T-helper 2 cell (primary cell): Measurements from ENCODE around the gene PTPRK.
"Not testable (repeated sequence)": the region's sequence is repeated elsewhere in the genome, so short reads cannot be mapped to it uniquely, and the experiment has no call there.

Experiments used
- DNase-seq, 5 experiments: peaks; one replicate each; pipeline versions ENCODE4 v3.0.0 to v3.0.0-alpha.2; 2012 to 2022

PTPRK gene

DNA sequence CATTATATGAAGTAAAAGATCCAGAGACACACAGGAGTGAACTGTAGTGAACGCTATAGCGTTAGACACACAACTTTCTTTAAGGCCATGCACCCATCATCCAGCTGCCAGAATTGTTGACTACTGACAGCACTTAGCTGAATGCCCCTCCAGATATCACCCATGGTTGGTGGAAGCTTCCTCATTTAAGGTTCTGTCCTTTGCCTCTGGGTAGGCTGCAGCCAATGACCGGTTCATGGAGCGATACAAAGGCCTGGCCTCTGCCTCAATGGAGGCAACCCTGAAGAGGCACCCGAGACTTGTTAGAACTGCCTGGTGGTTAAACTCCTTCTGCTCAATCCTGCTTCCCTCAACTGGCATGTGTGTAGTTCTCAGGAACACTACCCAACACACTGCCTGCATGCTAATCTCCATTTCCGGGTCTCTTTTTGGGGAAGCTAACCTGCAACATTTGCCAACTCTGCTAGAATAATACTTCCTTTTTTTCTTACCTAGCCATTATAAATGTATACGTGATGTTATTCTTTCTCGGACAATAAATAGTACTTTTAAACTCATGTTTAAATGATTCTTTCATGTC is 569.7 kb downstream of the PTPRK start:
- DNase-seq: peak in 1 of 5 experiments; percentile 63

DNA sequence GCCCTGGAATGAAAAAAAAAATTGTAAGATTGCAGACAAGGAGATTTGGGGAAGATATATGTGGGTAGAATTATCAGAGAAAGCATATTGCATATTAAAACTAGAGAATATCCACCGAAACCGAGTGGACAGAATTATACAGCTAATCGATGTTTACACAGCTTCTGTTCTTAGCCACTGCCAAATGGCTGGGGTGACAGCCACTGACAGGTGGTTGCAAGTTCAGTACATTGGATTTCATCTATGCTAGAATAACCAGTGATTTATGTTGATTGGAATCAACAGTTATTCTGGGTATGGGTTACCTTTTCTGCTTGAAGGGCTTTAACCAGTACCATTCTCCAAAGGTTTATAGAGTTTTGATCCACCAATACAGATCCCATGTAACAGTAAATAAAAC is 571.1 kb downstream of the PTPRK start:
- no peak for DNase-seq

DNA sequence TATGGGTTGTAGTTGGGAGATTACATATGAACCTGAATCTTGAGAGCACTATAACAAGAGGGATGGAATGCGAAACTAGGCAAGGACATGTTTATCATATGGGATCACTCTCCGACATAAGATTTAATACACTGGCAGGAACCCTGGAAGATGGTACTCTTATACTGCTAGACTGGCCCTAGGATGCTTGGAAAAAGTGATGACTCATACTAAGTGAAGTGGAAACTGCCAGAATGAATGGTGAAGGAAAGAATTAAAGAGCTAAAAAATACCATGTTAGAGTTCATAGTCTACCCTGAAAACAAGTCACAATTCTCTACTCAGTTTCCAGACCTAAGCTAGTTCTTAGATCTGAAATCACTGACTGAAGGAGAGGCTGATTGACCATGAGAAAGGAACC is 574.0 kb downstream of the PTPRK start:
- DNase-seq: no peak

DNA sequence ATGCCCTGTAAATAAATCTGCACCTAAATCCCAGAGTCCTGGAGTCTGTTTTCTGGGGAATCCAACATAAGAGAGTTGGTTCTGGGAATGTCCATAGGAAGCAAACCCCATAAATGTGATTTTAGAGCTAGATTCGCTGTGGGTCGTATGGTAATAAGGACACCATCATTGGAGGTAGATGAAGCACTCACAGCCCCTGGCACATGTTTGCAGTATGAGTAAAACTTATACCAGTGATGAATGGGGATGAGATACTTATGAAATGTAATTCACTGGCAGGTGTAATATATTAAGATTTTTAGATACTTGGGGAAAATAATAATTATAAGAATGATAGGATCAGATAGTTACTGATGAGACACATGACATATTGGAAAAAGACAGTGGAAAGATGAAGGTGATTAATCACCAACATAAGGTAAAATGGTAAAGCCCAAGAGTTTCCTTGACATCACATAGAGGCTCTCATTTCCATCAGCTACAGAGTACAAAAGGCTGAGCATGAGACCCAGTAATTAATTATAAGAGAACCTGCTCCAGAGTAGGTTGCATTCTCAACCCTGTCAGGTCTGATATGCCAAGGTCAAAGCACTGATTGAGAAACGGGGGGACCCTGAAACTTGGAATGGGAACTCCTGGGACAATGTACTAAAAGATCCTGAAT is 574.8 kb downstream of the PTPRK start:
- DNase-seq: no peak

DNA sequence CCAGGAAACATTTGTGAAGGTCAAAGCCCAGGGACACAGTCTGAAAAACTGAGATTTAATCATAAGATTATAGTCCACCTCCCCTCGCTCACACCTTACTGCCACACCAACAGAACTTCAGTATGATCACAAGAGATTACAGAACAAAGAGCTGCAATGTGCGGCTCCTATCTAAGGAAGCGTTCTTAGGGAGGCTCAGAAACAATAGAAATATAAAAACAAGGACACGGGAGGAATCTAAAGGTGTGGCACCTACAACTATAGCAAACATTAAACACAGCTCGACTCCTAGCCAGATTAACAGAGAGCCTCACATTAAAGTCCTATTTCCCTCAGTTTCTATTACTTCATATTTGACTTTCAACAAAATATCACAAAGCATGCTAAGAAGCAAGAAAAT is 579.2 kb downstream of the PTPRK start:
- no peak for DNase-seq

DNA sequence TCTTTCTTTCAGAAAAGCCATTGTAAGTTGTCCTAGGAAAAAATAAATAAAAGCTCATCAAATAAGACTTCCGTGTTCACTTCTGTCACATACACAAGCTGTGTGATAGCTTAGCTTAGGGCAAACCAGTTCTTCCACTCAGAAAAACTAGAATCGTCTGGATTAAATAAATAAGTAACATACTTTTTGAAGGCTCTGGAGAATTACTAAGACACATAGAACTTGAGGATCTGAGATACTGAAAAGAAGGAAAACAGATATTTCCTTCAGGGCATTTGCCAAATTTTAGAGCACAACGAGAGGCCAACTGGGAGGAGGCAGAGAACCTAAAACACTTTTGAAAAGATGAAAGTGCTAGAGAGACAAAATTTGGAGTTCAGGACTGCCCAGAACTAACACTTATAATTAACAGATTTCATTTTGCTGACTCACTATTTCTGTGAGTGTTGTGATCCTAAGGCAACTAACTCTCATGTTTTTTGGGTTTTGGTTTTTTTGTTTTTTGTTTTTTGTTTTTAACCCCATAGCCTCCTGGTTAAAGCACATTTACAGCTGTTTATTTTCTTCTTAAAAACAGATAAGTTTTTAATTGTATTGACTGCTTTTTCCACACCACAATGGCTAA is 580.8 kb downstream of the PTPRK start:
- no peak for DNase-seq

DNA sequence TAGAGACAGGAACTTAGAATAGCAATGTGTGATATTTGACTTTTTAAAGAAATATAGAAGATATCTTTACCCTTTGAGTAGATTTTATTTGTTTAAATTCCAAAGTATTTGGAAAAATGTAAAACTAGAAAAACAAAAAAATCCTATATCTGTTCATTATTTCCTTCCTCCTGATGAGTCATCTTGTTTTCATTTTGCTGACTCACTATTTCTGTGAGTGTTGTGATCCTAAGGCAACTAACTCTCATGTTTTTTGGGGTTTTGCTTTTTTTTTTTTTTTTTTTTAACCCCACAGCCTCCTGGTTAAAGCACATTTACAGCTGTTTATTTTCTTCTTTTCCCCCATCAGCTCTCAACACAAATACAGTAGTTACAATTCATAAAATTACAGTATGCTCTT is 581.7 kb downstream of the PTPRK start:
- DNase-seq: peak in 1 of 5 experiments; percentile 77

DNA sequence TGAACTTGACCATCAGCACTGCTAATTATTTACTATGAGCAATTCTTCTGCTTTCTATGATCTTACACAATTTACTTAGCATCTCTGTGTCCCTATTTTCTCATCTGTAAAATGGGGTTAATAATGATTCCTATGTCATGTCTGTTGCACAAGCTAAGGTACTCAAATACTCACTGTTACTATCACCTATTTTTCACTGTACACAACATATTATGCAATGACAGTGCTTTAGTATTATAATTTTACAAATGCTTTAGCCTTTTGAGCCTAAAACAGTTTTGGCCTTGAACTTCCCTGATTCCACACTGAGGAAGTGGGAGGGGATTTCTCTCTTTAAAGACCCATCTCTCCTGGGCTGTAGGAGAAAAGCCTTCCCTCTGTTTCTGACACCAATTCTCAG is 582.7 kb downstream of the PTPRK start:
- no peak for DNase-seq

DNA sequence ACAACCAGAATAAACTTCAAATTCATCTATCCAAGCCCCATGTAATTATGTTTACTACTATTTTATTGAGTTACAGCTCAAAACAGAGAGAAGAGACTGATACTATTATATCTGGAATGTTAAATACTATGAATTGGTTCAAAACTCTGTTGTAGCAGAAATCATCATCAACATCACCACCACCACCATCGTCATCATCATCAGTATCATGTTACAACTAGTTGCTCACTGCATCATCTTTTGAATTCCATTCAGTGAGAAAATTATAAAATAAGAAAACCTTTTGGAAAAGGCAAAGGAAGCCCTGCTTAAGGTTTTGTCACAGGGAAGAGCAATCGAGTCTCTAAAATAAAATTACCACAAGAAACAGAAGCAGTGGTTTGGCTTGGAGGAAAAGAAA is 583.3 kb downstream of the PTPRK start:
- no peak for DNase-seq

DNA sequence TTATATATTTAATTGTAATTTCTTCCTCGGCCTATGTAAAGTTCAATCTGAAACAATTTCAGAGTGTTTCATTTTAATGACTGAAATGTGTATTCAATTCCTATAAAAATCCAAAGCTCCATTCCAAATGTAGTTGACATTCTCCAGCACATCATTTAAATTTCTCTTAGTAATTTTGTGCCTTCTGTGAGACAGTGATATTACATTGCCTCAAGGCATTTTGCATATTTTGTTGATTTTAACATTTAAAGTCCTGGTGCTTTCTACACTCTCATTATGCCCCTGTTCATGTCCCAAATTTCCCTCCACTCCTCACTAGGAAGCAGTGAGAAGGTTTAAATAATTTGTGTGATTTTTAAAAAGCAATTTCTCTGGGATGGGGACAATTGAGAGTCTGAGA is 585.4 kb downstream of the PTPRK start:
- no peak for DNase-seq

DNA sequence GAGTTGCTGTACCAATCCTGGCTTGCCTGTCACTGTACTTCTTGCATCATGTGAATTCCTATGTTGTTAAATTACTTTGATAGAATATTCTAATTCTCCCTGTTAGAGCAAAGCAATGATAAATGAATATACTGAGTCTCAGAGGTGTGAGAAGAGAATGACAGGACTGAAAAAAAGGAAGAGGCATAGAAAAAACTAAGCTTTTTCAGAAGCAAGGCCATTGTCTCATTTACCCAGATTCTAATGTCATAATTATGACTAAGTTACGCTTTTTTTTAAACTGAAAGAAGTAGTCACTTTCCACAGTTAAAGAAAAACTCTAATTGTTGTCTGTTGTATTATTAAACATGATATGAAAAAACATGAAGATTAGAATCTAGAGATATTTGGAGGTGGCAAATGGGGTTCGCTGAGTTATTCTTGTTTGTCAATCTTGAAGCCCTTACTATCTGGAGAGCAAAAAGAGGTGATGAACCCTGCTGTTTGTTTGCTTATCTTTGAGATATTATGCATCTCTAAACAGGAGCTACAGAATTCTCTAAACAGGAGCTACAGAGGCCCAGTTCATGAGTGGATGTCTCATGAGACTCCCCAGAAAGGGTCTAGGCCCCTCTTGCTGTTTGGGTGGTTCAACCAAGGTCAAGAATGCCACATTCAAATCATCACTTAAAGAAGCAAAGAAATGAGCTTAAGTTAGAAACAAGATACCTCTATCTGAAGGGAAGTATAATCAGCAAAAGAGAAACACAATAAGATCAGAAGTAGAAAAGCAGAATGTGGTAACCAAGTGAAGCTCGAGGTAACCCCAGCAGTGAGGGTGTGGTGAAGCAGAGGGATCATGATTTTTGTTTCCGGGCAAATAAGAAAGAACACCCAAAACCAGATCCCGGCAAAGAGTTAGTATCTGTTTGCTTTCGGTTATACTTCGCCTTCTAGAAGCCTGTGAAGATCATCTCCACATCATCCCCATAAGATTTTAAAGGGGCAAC is 586.3 kb downstream of the PTPRK start:
- DNase-seq: peak in 2 of 5 experiments; percentile 52 to 96

DNA sequence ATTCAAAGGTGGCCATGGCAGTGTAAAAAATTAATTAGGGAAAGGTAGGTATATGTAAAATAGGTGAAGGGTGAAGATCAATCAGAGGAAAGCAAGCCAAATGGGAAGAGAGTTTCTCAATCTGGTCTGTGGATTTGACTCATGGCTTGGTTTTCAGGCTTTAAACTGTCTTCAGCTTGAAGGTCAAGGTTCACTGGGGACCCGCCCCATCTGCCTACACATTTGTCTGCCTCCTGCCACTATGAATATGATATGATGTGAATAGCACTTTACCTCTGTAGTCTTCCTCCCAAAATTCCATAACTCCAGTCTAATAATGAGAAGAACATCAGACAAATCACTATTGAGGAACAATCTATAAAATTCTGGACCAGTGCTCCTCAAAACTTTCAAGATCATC is 587.3 kb downstream of the PTPRK start:
- no peak for DNase-seq

DNA sequence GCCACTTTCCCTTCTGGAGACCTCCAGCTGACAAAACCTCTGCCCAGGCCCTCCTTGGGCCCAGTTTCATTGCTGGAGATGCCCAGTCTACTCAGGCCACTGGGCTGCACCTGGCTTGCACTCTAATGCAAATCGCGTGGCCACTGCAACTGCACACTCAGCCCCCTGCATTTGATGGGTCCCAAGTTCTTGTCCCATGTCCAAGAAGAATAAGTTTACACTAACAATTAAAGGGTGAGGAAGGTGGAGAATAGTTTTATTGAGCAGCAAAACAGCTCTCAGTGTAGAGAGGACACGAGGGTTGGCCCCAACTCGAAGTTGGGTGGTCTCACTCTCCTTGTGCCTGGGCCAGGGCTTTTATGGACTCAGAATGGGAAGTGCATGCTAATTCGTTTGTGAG is 587.7 kb downstream of the PTPRK start:
- no peak for DNase-seq

DNA sequence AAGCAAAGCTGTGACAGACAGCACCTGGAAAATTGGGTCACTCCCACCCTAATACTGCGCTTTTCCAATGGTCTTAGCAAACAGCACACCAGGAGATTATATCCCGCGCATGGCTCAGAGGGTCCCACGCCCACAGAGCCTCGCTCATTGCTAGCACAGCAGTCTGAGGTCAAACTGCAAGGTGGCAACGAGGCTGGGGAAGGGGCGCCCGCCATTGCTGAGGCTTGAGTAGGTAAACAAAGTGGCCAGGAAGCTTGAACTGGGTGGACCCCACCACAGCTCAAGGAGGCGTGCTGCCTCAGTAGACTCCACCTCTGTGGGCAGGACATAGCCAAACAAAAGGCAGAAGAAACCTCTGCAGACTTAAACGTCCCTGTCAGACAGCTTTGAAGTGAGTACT is 594.0 kb downstream of the PTPRK start:
- not testable (repeated sequence) for DNase-seq

DNA sequence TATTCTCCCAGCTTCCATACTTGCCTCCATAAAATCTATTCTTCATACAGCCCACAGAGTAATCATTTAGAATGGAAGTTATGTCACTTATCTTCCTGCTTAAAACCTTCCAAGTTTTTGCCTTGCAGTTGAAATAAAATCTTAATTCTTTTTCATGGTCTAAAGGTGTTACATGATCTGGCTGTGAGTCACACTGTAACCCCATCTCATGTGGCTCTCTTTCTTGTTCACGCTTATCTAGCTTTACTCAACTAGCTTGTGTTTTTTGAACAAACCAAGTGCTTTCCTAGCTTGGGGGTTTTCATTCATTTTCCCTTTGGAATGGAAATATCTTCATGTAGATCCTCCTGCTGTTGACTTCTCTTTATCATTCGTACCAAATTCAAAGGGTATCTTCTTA is 596.0 kb downstream of the PTPRK start:
- DNase-seq: no peak

DNA sequence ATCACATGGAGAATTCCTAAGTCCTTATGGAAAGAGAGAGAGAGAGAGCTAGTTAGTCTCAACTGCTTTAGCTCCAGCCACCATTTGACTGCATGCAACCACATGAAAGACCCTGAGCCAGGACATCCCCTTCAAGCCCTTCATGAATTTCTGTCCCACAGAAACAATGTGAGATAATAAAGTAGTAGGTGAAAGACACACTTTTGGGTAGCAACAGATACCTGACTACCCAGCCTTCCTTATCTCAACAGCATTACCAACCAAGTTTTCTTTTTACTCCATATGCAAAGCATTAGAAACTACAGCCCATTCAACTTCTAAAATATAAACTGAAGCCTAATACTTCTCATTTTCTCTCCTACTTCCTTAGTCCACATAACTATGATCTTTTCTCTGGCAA is 596.4 kb downstream of the PTPRK start:
- no peak for DNase-seq

DNA sequence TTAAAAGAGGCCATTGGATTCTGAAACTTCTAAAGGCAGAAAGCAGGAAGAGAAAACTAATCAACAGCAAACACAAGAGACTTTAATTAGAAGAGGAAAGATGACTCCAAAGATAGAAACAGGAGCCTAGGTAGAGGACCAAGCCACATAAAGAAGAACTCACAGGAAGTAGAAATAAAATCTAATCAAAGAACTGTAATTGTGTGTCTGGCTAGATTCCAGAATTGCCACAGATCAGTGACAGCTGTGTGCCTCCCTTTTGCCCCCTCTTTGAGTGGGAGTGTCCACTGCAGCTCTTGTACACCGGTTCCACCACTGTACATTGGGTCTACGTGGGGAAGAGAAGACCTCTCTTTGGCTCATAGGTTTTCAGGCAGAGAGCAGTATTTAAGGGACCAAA is 597.3 kb downstream of the PTPRK start:
- DNase-seq: no peak

DNA sequence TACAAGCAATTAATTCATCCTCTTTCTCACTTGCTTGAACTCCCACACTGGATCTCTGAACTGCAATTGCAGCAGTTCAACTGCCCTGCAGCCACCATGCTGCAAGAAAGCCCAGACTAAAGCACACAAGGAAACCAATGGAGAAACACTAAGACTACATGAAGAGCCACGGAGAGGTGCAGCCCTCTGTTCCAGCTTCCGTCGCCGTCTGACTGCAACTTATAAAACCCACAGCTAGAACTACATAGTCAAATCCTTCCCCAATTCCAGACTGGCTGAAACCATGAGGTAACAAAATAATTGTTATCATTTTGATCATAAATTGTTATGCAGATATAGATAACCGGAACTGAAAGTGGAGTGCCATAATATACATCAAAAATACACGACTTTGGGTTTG is 598.4 kb downstream of the PTPRK start:
- peak in 1 of 5 experiments; percentile 60 for DNase-seq

DNA sequence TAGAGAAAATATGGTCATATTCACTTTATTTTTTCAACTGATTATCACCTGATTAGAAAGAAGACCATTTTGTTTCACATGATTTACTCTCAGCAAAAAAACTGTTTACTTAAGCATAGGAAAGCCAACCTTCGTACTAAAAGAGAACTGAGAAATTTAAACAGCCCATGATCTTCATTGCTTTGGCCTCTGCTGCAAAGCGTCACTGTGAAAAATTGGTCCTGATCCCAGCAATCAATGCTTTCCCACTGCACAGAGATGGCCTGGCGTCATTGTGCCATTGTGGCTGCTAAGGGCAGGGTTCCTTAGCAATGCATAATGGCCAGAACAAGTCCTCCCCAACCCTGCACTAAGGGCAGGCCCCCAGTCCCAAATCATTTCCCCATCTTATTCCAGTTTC is 599.6 kb downstream of the PTPRK start:
- DNase-seq: no peak
